Measurements from ENCODE around the gene NOP9.

DNA sequence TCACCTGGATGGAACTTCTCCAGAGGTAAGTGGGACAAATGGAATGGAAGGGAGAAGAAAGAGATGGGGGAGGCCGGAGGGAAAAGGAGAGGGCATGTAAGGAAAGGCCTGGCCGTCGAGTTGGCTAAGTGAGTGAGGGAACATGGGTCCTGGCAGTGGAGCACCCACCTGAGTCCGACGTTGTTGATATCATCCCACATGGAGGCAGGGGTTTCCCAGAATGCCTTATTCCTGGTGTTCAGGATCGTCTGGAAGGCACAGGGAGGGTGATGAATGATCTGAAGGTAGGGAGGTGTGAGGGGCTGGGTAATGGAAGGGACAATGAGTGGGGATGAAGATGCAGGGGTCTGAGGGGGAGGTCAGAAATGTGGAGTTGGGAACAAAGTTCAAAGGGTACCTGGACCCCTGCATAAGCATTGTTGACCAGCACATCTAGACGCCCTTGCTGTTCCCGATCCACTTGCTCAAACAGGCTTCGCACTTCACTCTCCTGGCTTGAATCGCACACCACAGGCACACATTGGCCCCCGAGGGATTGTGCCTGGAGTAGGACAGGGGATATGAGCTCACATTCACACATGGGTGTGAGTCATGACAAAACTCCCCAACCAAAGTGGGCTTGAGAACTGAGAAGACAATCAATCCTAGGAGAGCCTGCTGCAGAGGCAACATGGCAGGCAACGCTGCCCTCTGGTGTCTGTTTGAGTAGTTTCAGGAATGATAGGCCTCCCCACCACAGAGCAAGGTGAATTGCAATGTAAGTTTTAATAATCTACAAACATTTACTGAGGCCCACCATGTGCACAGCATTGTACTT, 3.1 kb upstream of the NOP9 start:
- TF ChIP-seq YY1 (IDR thresholded peaks at IDR 0.05; ENCODE audit: insufficient read depth, insufficient read length) (no peak), ZNF274 (IDR thresholded peaks at IDR 0.05; ENCODE audit: low read depth, low read length) (no peak), SUZ12 (IDR thresholded peaks at IDR 0.05; ENCODE audit: extremely low read depth, insufficient read depth, insufficient read length) (no peak)

Measured in NT2/D1 (cell line).